ENCODE data around the gene TM9SF1.
"Not testable (repeated sequence)": the region's sequence is repeated elsewhere in the genome, so short reads cannot be mapped to it uniquely, and the experiment has no call there.

The TM9SF1 gene

DNA sequence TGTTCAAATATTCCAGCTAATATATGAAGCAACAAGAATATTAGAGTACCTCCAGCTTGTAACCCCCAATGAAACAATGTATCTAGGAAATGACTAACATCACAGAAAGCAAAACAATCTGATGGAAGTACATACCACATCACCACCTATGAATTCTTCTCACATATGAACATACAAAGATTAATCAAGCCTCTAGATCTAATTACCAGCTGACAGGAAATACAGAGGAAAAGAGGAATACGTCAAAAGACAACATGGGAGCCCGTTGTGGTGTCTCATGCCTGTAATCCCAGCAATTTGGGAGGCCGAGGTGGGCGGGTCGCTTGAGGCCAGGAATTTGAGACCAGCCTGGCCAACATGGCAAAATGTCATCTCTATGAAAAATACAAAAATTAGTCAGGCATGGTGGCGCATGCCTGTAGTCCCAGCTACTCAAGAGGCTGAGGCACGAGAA, 29.4 kb upstream of the TM9SF1 start:
- peak; percentile 85 for DNase-seq (ENCODE audit: low read depth)

DNA sequence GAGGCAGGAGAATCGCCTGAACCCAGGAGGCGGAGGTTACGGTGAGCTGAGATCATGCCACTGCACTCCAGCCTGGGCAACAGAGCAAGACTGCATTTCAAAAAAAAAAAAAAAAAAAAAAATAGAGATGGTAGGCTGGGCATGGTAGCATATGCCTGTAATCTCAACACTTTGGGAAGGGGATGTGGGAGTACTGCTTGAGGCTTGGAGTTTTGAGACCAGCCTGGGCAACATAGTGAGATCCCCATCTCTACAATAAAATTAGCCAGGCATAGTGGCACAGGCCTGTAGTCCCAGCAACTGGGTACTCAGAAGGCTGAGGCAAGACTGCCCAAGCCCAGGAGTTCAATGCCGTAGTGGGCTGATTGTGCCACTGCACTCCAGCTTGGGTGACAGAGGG, 27.7 kb upstream of the TM9SF1 start:
- DNase-seq (ENCODE audit: low read depth) = not testable (repeated sequence)

DNA sequence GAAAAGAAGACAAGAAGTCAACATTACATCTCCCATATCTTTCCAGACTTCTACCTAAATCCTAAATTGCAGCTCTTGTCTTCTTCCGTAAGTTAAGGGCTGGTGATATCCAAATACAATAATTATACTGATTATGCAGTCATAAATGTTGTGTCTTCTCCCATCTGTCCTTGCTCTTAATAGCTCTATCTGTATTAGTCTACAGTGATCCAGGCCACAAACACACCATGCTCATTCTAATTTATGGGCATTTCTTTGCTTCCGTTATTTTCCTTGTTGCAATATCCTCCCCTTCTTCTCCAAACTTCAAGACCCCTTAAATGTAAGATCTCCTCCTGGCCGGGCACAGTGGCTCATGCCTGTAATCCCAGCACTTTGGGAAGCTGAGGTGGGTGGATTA, 24.3 kb upstream of the TM9SF1 start:
- no peak for DNase-seq (ENCODE audit: low read depth)

DNA sequence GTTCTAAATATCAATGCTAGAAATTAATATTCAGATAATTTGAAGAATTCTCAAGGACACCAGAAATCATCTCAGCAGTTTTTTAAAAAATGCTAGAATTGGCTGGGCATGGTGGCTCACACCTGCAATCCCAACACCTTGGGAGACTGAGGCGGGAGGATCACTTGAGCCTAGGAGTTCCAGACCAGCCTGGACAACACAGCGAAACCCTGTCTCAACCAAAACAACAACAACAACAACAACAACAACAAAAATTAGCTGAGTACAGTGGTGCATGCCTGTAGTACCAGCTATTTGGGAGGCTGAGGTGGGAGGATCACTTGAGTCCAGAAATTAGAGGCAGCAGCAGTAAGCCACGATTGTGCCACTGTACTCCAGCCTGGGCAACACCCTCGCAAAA, 23.8 kb upstream of the TM9SF1 start:
- DNase-seq (ENCODE audit: low read depth) = no peak

DNA sequence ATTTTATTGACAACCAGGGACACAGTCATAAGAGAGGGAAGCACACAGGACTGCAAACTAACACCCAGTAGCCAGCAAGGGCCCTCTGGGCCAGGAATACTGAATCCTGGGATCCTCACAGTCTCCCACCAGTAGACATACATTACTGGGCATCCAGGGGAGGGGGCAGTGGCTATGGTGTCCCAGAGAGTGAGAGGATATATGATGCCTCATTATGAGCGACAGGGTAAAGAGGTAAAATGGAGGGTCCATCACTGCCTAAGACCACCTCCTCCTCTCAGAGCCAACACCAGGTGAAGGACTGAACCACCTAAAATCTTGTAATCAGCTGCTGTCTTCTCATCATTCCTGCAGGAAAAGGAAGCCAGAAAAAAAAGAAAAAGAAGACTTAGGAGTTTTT, 21.6 kb upstream of the TM9SF1 start:
- not testable (repeated sequence) for DNase-seq (ENCODE audit: low read depth)

DNA sequence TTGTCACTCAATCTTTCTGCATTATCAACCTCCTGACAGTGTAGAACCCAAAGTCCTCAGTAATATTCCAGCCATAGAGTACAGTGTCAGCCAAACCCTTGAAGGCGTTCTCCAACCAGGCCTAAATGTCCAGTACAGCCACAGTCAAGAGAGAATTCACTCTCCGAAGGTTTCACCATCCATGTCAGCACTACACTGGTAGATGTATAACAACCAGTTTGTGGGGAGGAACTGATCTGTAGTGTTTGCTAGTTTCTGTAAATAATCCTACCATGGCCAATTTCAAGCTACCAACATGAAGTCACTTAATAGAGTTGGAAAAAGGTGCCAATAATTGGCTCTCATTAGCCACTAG, 21.1 kb upstream of the TM9SF1 start:
- no peak for DNase-seq (ENCODE audit: low read depth)

DNA sequence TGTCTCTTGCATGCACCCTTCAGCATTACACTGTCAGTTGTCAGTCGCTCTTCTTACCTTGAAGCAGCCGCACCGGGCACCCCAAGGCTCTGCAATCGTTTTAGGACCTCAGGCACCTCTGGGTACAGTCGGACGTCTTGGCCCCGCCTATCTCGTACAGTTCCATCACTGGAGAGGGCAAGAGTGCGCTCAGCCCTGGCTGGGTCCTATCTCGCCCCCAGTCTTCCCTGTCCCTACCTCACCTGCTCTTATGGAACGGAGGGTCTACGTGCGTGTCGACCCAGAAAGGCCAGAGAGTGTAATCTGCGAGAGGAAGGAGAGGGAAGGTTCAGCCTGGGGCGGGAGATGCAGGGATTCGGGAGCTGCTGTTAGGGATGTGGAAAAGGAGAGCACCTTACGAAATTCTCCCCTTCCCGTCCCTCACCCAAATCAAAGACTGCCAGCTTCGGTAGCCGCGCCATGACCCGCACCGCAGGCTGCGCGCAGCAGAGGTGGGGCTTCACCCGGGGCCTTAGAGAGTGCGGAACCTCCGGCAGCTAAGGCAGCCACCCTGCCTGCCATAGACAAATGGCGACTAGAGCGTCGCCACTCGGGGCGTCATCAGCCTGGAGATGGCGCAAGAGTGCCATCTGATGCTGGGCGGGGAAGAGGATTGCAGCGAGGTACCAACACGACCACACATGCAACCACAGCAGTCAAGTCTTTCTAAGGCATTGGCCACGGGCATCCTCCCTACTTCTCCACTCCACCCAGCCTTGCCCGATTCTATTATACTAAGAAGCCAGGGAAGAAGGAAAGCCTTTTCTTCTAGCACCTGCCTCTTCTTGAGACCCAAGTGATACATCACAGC, 20.5 kb upstream of the TM9SF1 start, which contains the start of gene MDP1:
Gene MDP1, minus strand, starts transcription at position 572 of the 850 bp plus-strand sequence. Its CDS starts 111 bp downstream, at position 461.
- peak; percentile 57 for DNase-seq (ENCODE audit: low read depth)

DNA sequence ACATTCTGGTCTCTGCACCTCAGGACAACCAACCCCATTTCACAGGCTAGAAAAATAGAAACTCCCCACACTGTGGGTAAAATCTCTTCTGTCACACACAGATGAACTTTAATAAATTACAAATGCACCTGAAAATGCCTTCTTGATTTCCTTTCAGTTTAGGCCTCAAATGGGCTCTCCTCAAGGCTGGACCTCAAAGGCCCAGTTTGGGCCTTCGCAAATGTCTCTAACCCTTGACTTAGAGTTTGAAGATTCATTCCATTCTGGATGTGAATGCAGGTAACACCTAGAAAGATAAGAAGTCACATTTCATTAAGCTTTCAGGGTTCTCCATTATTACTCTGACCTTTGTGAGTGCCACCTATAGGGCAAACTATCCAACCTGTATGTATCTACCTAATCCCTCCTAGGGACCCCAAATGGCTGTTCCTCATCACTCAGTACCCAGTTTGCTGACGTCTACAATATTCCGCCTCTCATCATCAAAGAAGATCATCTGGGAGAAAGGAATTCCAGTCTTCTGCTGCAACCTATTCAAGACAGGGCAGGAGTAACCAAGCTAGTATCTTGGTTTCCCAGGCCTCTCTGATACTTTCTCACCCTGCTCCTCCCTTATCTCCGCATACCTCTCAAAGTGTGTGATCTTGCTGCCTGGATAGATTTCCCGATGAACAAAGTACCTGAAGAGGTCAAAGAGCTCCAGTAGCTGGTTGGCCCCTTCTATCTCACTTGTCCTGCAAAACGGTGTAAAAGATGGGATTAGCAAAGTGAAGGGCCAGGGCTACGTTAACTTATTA, 18.8 kb upstream of the TM9SF1 start:
- DNase-seq (ENCODE audit: low read depth) = no peak

DNA sequence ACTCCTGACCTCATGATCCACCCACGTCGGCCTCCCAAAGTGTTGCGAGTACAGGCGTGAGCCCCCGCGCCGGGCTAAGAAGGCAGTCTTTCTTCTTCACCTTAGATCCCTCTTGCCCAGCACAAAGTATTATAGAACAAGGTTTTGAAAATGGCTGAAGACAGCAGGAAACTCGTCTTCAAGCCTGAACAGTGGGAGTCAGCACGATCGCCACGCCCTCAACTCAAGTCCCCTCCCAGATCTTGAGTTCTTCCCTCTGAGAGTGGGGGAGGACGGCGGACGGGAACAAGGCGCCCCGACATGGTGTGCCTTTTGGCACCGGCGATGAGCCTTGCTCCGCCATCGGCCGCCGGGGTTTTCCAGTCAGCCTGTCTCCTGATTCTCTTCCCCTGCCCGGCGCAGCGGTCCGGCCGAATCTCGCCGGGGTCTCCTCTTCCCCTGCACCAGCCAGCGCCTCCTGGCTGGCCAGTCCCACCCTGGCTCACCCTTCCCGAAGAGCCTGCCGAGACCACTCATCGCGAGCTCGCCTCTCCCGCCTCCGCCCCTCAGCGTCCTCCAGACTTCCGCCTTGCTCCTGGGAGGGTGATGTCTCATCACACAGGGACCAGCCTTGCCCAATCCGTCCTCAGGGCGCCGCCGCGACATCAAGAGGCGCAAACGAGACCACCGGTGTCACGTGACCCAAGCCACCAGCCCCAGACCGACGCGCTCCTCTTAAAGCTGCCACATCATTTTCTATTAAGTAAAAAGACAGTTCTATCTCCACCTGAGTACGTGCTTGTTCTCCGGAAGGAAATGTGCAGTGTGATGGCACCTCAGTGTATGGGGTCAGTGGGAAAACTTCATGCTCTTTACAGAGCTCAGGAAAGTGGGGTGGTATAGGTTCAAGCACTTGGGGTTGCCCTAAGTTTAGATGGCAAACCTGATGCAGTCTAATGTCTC, 18.0 kb upstream of the TM9SF1 start, which contains the start of gene CHMP4A:
Gene CHMP4A, minus strand, starts transcription at position 565 of the 942 bp plus-strand sequence. Its CDS starts 49 bp downstream, at position 516.
- peak; percentile 88 for DNase-seq (ENCODE audit: low read depth)

DNA sequence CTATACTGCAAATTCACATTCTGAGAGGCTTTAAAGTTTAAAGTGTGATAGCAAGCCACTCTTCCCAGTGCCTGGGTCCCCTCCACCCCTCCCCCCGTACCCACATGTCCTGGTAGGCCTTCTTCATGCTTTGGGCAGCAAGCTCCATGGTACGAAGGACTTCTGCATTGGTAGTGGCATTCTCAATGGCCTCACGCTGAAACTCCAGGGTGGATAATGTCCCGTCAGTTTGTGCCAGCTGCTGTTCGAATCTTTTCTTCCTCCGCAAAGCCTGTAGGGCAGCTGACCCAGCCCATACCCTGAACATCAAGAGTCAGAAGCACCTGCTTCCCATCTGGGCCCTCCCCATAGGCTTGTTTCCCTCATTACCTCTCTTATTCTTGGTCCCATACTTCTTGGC, 16.1 kb upstream of the TM9SF1 start:
- DNase-seq (ENCODE audit: low read depth) = no peak

DNA sequence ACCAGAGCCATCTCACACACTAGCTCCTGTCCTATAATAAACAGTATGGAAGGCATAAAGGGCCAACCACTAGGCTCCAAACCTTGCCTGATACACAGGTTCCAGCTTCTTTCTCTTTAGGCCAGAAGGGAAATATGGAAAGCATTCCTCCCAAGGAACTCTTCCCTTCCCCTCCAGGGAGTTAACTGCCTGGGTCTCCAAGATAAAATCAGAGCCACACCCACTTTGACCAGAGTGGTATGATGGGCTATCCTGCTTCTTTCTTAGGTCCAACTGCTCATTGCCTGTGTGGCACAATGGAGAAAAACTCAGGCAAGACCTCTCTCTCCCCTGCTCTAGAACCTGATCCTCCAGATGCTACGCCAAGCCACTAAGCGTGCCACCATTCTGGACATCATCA, 12.4 kb upstream of the TM9SF1 start:
- DNase-seq (ENCODE audit: low read depth) = no peak

DNA sequence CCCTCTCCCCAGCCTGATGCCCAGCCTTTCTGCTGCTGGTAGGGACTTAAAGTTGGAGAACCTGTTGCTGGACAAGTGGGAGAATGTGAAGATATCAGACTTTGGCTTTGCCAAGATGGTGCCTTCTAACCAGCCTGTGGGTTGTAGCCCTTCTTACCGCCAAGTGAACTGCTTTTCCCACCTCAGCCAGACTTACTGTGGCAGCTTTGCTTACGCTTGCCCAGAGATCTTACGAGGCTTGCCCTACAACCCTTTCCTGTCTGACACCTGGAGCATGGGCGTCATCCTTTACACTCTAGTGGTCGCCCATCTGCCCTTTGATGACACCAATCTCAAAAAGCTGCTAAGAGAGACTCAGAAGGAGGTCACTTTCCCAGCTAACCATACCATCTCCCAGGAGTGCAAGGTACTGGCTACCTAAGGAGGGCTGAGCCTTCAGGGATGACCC, 11.9 kb upstream of the TM9SF1 start:
- DNase-seq (ENCODE audit: low read depth) = no peak

DNA sequence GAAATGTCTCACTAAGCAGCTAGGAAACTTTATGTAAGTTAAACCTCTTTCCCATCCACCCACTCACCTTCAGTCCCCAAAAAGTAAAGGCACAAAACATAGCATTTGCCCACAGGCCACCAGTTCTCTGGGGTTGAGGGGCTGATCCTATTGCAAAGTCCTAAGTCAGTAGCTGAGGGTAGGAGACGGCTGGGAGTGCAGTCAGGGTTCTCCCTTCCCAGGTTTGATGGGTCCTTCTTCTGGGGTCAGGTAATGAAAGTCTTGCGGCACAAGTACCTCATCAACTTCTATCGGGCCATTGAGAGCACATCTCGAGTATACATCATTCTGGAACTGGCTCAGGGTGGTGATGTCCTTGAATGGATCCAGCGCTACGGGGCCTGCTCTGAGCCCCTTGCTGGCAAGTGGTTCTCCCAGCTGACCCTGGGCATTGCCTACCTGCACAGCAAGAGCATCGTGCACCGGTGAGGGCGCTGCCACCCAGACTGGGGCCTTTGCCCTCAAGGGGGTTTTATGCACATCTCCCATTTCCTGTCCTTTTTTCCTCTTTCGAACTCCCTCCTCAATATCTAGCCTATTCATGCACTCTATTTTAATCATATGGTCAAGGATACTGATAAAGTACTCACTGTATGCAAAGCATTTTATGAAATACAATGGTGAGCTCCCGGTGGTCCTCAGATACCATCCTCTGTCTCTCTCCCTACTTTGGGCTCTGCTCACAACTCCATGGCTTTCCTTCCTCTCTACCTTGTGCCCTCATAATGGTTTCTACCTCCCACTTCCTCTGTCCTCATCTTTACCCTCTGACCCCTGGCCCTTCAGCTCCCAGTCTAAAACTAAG, 11.2 kb upstream of the TM9SF1 start:
- no peak for DNase-seq (ENCODE audit: low read depth)

DNA sequence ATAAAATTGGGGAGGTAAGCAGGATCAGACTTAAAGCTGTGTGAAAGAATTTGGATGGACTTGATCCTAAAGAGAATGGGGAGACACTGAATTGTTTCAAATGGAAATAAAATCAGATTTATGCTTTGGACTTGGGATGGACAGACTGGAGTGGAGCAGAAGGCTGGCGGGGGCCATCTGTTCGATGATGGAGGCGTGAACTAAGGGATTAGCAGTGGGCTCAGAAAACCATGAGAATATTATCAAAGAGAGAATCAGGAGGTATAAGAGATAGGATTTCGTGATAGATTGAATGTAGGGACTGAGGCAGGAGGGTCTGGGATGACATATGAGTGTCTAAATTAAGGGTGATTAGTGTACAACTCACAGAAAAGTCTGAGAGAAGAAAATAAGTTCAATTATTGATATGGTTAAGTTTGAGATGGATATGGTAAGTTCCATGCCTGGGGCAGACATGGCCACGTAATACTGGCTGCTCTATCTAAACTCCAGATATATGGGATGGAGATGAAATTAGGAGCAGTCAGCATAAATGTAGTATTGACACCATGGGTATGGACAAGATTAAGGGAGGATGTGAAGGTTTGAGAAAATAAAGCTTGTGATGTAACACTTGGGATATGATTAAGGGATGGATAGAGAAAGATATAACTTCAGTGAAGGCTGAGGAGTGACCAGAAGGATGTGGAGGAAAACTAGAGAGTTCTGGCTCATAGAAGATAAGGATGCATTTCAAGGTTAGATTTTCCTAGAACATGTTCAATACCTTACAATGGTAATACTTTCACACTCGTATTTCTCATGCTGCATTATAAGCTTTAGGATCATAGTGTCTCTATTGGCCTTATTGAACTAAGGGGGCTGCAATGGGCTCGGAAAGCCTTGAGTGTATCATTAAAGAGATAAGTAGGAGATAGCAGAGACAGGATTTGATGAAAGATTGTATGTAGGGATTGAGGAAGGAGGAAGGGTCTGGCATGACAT, 9.2 kb upstream of the TM9SF1 start:
- no peak for DNase-seq (ENCODE audit: low read depth)

DNA sequence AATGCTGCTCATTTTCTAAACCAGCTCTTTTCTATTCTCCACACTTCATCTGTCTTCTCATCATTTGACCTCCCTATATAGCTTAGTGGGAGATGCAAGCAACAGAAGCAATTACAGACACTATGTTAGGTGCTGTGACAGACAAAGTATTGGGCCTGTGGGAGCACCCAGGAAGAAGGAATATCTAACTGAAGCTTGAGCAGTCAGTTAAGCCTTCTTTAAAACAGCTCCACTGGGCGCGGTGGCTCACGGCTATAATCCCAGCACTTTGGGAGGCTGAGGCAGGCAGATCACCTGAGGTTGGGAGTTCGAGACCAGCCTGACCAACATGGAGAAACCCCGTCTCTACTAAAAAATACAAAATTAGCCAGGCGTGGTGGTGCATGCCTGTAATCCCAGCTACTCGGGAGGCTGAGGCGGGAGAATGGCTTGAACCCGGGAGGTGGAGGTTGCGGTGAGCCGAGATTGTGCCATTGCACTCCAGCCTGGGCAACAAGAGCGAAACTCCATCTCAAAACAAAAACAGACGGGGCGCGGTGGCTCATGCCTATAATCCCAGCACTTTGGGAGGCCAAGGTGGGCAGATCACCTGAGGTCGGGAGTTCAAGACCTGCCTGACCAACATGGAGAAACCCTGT, 8.1 kb upstream of the TM9SF1 start:
- DNase-seq (ENCODE audit: low read depth) = not testable (repeated sequence)

DNA sequence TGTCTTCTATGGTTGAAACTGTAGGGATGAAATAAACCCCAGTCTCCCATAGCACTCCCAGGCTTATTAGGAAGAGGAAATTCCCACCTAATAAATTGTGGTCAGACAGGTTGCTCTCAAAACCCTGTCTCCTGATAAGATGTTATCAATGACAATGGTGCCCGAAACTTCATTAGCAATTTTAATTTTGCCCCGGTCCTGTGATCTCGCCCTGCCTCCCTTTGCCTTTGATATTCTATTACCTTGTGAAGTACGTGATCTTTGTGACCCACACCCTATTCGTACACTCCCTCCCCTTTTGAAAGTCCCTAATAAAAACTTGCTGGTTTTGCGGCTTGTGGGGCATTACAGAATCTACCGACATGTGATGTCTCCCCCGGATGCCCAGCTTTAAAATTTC, 7.3 kb upstream of the TM9SF1 start:
- not testable (repeated sequence) for DNase-seq (ENCODE audit: low read depth)

DNA sequence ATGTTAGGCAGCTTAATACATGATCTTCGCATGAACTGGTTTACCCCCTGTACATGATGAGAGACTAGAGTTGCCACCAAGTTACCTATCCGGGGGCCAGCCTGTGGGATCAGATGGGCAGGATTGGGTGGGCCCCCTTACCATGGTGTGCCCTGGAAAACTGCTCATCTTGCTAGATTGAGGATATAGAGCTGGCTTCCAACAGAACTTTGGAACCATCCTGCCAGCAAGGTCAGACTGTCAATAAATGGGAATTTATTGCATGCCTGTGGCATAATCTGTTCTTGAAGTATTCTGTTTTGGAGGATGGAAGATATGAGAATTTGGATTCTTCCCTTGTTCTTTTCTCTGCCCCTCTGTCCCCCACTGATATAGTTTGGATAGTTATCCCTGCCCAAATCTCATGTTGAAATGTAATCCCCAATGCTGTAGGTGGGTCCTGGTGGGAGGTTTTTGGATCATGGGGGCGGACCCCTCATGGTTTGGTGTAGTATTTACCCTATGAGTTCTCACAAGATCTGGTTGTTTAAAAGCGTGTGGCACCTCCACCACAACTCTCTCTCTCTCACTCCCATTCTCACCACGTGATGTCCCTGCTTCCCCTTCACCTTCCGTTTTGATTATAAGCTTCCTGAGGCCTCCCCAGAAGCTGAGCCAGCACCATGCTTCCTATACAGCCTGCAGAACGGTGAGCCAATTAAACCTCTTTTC, 3.7 kb upstream of the TM9SF1 start:
- DNase-seq (ENCODE audit: low read depth) = no peak

DNA sequence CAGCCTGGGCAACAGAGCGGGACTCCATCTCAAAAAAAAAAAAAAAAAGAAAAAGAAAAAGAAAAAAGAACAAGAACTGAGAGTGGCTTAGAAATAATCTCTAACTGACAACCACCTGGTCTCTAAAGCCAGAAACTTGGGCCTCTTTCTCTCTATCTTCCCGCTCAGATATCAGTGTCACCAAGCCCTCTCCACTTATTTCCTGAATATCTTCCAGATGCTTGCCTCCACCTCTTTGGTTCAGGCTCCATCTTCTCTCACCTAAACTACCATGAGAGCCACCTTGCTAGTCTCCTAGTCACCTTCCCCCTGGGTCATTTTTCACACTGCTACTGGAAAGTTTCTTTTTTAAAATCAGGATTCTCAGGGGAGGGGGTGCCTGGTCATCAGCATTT, 1.8 kb upstream of the TM9SF1 start:
- no peak for DNase-seq (ENCODE audit: low read depth)

All from GM04503 (cell line).